SK-N-MC (cell line): Measurements from ENCODE around the gene PCDH17.
A peak's percentile ranks its signal among the peaks of the same experiment; 100 is the strongest.

ENCODE experiments used
- DNase-seq: peaks from one replicate; pipeline ENCODE4 v3.0.0-alpha.2; 2011; ENCODE audit warnings: low read depth, low spot score
- H3K27ac ChIP-seq: fragments of 200-600 bp; sonication (generic); 2 replicates; pipeline ENCODE4 v1.5.1; 2016; ENCODE audit warnings: mixed run types
- H3K36me3 ChIP-seq: fragments of 200-600 bp; sonication (generic); 2 replicates; pipeline ENCODE4 v1.6.1; 2017; ENCODE audit warnings: antibody characterized with exemption, low read length, mixed read lengths; ENCODE audit not compliant: insufficient read depth
- H3K4me3 ChIP-seq: fragments of 200-600 bp; sonication (generic); 2 replicates; pipeline ENCODE4 v1.5.1; 2016
- H3K9ac ChIP-seq: fragments of 200-600 bp; sonication (generic); 2 replicates; pipeline ENCODE4 v1.8.0; 2017; ENCODE audit warnings: mixed run types, mixed read lengths; ENCODE audit not compliant: insufficient read length
- H3K9me3 ChIP-seq: fragments of 200-600 bp; sonication (generic); 2 replicates; pipeline ENCODE4 v1.6.1; 2017; ENCODE audit warnings: low read depth, mild to moderate bottlenecking, antibody characterized with exemption, low read length, moderate library complexity, mixed read lengths
- EZH2 ChIP-seq: fragments of 200-600 bp; sonication (generic); IDR thresholded peaks from one replicate; pipeline ENCODE4 v1.6.1; 2017; ENCODE audit warnings: antibody characterized with exemption
- FOXP2 ChIP-seq: optimal IDR thresholded peaks from 2 replicates; pipeline ENCODE3; 2011; ENCODE audit warnings: mild to moderate bottlenecking, moderate library complexity; ENCODE audit not compliant: insufficient read depth; ENCODE audit errors: extremely low read length, control extremely low read depth
- POLR2AphosphoS5 ChIP-seq: IDR thresholded peaks from 2 replicates; pipeline ENCODE4 v1.6.1; 2012; ENCODE audit warnings: mild to moderate bottlenecking, low read depth, low read length, borderline replicate concordance

The PCDH17 gene

DNA sequence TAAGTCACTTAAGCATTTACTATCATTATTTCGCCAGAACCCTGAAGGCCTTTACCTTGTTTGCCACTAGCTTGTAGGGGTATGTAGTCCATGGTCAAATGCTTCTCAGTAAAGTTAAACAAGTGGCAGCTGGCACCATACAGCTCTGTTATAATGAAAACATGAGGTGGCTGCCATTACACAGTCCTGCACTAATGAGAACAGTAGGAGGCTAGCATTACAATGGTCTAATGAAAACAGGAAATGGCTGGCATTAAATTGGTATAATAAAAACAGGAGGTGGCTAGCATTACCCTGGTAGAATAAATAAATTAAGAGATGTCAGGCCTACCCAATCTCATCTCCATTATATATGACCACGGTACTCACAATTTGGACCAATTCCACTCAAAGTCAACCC lies 107.5 kb downstream of the PCDH17 start:
- H3K9me3 ChIP-seq: no peaks in the 10 kb centered on the region
- H3K27ac ChIP-seq: no peak overlapping the region
- no peak overlapping the region for H3K9ac ChIP-seq
- no peak for DNase-seq
- H3K4me3 ChIP-seq: no peak overlapping the region
- no peak; the same call in 1 of the 2 replicates for TF ChIP-seq POLR2AphosphoS5
- TF ChIP-seq FOXP2: no peak
- no peak for TF ChIP-seq EZH2
- no peaks in the 10 kb centered on the region for H3K36me3 ChIP-seq

DNA sequence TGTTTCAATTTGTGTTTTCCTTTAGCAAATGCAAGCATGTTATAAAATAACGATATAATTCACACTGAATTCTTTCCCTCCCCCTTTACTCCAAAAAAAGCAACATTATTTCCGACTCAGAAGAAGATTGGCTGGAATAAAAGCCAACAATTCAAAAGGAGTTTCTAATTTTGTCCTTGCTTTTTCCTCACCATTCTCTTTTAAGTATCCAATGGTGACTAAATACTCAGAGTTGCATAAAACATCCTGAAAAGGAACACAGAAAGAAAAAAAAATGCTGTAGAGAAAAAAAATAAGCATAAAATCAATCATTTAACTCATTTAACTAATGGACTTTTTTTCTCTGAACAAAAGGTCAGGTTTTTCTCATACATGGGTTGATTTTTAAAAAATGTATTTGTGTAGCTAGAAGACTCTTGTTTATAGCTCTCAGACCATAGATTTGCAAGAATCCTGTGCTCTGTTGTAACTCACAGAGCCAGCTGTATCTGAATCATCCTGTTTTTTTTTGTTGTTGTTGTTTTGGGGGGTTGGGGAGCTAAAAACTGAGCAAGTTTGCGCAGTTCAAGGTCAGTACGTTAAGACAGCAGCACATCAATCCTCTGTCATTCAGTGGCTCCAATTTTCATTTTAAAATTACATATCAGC lies 108.1 kb downstream of the PCDH17 start:
- 0 out of 2 replicates have a peak overlapping the region, but pooled peaks have one; percentile 40 for H3K27ac ChIP-seq
- DNase-seq: no peak
- H3K36me3 ChIP-seq: no peaks in the 10 kb centered on the region
- H3K9ac ChIP-seq: no peak overlapping the region
- TF ChIP-seq EZH2: no peak
- H3K9me3 ChIP-seq: no peaks in the 10 kb centered on the region
- H3K4me3 ChIP-seq: 0 out of 2 replicates have a peak overlapping the region, but pooled peaks have one; percentile 20

DNA sequence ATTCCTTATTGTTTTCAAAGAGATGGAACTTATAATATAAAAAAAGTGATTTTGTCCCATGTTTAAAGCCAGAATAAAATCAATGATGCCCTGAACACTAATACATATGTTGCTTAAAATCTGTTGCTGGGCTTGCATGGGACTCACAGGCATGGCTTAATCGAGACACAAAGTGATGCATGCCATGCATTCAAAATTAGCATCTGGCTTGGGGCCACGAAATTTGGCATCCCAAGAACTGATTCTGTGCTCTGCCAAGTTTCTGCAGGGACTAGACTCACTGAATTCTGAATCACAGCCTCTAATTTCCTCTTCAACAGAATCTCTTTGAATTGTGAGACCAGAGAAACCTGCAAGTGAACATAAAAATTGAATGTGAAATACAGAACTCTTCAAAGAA lies 109.2 kb downstream of the PCDH17 start:
- Histone ChIP-seq H3K9me3 (no peaks in the 10 kb centered on the region), H3K27ac (no peak overlapping the region), H3K4me3 (0 out of 2 replicates have a peak overlapping the region, but pooled peaks have one; percentile 4), H3K9ac (no peak overlapping the region), H3K36me3 (no peaks in the 10 kb centered on the region)
- no peak for DNase-seq
- TF ChIP-seq EZH2: no peak

GRCh38 chr13:57748096-57748495 lies 116.6 kb downstream of the PCDH17 start:
- no peak overlapping the region for H3K27ac ChIP-seq
- no peak for DNase-seq
- no peaks in the 10 kb centered on the region; the same call in 1 of the 2 replicates for H3K9me3 ChIP-seq
- H3K36me3 ChIP-seq: no peaks in the 10 kb centered on the region
- no peak overlapping the region for H3K4me3 ChIP-seq
- H3K9ac ChIP-seq: no peak overlapping the region
- TF ChIP-seq FOXP2 (no peak), POLR2AphosphoS5 (no peak), EZH2 (no peak)

DNA sequence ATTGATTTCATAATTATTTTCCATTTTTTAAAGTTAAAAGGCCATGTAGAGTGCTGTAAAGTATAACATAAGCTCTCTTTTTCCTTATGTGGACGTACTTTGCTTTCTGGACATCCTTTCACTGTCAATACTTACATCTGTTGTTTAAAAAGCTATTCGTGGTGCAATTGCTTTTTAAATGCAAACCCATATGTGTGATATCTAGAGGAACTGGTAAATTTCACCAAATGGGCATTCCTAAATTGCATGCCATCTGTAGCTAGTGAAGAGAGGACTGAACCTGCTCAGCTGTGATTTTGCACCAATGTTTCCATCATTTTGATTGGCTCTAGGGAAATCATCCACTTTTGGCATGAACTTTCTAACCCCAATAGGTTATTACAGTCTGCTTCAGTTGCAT lies 129.4 kb downstream of the PCDH17 start:
- DNase-seq: no peak
- Histone ChIP-seq H3K9me3 (no peaks in the 10 kb centered on the region), H3K36me3 (no peaks in the 10 kb centered on the region), H3K27ac (no peak overlapping the region), H3K4me3 (no peak overlapping the region), H3K9ac (no peak overlapping the region)
- TF ChIP-seq POLR2AphosphoS5: no peak
- no peak for TF ChIP-seq FOXP2
- TF ChIP-seq EZH2: no peak

DNA sequence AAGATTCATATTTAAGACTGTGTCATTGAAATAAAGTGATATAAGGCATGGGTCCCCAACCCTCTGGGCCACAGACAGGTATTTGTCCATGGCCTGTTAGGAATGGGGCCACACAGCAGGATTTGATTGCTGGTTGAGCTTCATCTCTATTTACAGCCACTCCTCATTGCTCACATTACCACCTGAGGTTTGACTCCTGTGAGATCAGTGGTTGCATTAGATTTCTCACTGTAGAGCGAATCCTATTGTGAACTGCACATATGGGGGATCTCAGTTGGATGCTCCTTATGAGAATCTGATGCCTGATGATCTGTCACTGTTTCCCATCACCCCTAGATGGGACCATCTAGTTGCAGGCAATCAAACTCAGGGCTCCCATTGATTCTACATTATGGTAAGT lies 132.1 kb downstream of the PCDH17 start:
- DNase-seq: no peak
- H3K36me3 ChIP-seq: no peaks in the 10 kb centered on the region
- TF ChIP-seq POLR2AphosphoS5 (no peak), EZH2 (no peak), FOXP2 (no peak)
- H3K9me3 ChIP-seq: no peaks in the 10 kb centered on the region
- no peak overlapping the region for H3K4me3 ChIP-seq
- no peak overlapping the region for H3K9ac ChIP-seq
- no peak overlapping the region for H3K27ac ChIP-seq
